Measurements from ENCODE around the gene NAMPT.

Gene NAMPT

DNA sequence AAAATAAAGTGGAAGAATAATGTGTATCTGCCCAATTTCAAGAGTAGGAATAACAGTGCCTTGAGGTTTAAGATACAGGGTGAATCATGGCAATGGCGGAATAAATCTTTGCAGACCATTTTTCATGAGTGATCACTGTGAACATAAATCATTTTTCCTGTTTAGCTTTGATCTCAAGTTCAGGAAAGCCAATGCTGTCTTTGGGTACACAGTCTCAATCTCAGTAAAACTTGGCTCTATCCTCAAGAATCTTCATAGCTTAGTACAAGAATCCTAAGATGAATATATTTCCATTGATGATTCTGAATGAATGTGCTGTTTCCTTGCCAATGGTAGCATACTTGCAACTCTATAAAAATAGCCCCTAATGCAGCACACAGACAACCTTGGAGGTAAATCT is 6.8 kb downstream of the NAMPT start:
- FAIRE-seq: no peak

DNA sequence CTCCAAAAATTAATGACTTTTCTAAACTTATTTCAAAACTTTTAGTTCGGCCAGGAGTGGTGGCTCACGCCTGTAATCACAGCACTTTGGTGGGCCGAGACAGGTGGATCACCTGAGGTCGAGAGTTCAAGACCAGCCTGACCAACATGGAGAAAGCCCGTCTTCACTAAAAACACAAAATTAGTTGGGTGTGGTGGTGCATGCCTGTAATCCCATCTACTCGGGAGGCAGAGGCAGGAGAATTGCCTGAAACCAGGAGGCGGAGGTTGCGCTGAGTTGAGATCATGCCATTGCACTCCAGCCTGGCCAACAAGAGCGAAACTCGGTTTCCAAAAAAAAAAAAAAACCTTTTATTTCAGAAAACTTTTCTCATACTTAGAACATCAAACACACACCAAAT is 8.3 kb downstream of the NAMPT start:
- FAIRE-seq: no peak

More for the DNA sequence above, 6.8 kb downstream of the NAMPT start:
- DNase-seq (ENCODE audit: insufficient read length, low spot score): no peak

DNA sequence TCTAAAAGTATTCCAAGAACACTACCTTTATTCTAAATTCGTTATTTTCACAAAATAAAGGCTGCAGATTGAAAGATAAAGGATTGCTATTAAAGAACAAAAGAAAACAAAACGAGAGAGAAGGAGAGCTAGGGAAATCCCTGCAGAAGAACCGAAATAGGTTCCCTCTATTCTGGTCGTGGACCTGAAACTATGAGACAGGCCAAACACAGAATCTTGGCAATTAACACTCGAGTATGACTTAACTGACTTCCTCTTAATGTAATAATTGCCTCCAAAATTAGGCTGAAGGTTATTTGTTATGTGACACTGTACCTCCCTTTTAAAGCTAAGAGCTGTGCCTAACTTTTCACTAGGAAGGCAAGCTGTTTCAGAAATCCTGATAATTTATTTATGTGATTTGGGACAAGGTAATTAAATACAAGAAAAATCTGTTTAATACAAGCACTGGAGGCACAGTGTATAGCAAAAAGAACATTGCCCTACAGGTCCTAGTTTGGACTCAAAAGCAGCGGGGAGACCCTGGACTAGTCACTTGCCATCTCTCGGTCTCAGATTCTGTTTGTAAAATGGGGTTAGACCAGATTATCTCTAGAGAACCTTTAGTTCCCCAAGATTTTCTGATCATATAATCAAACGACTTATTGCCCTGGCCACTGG is 11.6 kb downstream of the NAMPT start:
- DNase-seq (ENCODE audit: insufficient read length, low spot score): no peak
- peak; percentile 83 for FAIRE-seq

More for the DNA sequence above, 8.3 kb downstream of the NAMPT start:
- DNase-seq (ENCODE audit: insufficient read length, low spot score): no peak

DNA sequence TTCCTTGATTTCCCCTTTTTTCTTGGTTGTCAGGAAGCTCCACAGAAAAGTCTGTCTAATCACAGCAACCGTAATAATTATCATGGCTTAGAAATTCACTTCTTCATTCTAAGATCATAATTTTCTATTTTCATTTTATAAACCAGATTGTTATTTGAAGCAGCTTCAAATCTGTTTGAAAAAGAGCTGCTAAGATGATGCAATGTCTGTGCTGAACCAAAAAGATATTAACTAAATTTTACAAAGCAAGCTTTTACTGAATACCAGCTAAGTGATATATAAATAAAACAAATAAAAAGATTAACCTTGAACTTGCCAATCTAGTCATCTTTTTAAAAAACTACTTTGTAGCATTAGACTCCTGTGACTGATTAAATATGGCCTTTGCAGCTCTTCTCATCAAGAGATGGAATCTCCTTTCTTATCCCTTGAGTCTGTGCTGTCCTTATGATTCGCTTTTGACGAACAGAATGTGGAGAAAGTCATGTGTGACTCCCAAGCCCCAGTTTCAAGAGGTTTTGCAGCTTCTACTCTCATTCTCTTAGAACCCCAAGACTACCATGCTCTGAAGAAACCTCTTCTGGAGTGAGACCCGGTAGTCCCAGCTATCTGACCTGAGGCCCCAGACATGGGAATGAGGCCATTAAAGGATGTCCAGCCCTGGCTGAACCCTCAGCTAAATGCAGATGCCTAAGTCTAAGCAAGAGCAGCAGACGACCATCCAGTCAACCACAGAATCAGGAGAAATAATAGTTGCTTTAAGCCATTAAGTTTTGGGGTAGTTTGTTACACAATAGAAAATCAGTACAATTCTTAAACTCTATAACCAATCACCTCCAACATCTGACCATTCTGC is 14.4 kb downstream of the NAMPT start:
- DNase-seq (ENCODE audit: insufficient read length, low spot score) (no peak), FAIRE-seq (no peak)

DNA sequence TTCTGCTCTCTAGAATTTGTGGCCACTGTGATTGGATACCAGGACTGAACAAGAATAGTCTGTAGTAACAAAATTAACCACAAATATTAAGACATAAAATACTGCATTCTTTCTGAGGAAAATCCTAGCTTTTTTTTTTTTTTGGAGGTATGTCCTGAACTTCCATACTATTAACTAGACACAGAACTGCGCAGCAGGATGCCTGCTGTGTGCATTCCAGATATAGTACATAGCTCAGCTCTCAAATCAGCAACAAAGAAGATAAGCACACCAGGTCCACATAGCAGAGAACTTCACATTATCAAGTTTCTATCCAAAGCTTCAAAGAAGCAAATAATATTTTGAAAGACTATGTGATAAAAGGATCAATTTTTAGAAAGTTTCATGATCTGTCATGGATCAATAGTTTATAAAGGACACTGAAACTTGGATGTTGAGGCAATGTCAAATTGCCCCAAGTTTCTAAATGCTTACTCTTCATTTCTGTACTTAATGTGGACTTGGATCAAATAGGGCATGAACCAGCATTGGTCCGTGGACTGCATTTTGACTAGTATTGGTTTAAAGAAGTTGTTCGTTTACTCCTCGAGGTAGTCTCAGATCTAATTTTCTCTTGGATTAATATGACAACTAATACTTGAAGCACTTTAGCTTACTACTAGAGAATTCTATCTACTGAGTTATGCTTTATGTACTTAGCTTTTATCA is 15.4 kb downstream of the NAMPT start:
- no peak for FAIRE-seq
- DNase-seq (ENCODE audit: insufficient read length, low spot score): no peak

DNA sequence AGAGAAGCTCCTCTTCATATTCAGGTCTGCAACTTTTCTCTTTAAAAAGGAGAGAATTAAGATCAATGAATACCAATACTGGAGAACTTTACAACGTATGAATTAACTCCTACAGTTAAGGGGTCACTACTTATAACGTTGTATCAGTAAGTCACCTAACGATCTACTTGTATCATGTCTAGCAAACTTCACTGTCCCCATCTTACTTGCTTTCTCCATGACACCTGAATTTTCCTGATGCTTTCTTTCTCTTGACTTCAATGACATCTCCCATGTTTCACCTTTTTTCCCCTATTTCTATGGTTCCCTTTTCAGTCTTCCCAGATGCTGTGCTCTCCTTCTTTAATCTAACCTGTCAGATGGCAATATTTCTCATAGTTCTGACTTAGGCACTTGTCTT is 19.6 kb downstream of the NAMPT start:
- FAIRE-seq: no peak

DNA sequence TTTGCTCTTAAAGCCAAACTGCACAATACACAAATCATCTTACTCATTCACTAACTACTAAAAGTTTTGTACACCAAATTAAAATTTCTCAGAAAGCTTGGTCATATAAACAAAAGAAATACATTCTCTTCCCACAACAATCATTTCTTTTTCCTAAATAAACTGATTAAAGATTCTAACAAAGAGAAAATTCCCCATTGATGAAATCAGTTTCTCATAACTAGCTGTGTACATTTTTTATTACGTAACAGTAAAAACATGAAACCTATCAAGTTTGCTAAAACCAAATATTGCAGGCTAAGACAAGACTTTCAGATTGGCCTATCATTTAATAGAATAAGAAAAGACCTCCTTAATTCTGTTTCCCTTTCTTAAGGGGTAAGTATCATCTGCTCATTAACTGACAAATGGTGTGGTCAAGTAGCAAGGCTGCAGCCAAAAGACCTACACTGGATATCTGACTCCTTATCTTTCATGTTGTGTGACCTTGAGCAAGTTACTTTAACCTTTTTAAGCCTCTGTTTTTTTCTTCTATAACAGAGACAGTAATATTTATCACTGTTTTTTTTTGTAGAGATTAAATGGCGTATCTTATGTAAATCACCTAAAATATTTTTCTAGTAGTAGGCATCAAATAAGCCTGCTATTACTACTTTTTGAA is 22.4 kb downstream of the NAMPT start:
- DNase-seq (ENCODE audit: insufficient read length, low spot score) (no peak), FAIRE-seq (no peak)

More for the DNA sequence above, 19.6 kb downstream of the NAMPT start:
- no peak for DNase-seq (ENCODE audit: insufficient read length, low spot score)

DNA sequence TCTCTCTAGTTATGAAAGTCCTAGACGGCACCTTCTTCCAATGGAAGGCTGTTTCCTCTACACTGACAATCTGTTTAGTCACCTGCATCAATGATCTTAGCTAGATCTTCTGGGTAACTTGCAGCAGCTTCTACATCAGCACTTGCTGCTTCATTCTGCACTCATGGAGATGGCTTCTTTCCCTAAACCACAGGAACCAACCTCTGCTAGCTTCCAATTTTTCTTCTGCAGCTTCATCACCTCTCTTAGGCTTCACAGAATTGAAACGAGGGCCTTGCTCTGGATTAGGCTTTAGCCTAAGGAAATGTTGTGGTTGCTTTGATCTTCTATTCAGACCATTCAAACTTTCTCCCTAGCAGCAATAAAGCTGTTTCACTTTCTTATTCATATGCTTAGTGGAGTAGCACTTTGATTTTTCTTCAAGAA is 24.6 kb downstream of the NAMPT start:
- FAIRE-seq (peak; percentile 89), DNase-seq (ENCODE audit: insufficient read length, low spot score) (no peak)

DNA sequence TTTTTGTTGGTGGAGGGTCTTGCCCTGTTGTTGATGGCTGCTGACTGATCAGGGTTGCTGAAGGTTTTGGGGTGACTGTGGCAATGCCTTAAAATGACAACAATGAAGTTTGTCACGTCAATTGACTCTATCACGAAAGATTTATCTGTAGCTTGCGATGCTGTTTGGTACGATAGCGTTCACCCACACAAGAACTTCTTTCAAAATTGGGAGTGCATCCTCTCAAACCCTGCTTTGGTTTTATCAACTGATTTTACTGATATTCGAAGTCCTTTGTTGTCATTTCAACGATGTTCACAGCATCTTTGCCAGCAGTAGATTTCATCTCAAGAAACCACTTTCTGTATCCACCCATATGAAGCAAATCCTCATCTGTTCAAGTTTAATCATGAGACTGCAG is 26.0 kb downstream of the NAMPT start:
- FAIRE-seq: no peak
- no peak for DNase-seq (ENCODE audit: insufficient read length, low spot score)

DNA sequence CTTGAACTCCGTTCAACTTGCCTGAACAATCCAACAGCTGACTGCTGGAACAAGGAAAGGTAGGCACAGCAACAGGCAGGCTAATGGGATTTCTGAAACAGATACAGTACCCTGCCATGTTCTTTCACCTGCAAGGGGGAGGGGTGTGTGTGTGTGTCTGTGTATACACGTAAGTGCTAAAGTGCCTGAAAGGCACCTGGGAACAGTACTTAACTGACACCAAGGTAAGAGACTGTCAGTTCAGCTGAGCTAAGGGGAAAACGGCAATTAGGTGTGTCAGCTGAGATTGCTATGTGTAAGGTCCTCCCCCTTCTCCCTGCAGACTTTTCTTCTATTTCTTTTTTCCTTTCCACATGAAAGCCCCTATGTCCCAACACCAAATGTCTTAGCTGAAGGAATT is 27.0 kb downstream of the NAMPT start:
- no peak for FAIRE-seq
- no peak for DNase-seq (ENCODE audit: insufficient read length, low spot score)

DNA sequence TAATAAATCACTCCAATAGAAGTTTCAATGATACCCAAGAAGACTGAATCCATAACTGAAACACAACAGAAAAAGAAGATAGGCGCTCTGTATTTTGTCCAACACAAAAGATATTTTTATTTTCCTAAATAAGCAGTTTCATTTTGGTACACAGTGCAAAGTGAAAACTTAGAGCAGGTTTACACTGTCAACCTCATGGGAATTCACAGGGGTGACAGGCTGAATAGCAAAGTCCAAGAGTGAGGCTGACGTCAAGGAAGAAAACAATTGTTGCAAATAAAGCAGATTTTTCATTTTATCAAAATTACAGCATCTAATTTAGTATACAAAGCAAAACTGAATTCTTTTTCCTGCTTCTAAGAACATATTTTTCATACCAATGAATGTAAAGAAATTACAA is 28.6 kb downstream of the NAMPT start:
- no peak for DNase-seq (ENCODE audit: insufficient read length, low spot score)
- FAIRE-seq: no peak

DNA sequence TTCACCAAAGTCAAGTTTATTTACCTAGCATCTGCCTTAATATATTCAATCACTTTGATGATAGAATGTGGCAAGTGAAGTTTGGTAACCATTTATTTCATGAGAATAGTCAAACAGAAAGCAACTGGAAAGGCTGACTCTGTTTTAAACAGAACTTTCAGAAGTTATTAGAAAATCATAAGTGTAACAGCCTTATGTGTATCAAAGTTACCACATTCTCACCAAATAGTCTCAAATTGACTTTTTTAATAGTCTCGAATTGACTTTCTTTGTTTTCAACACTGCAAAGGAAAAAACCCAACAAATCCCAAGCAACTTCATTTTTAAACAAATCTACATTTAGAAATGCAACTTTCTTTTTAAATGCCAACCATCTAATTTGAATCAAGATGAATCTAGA is 29.5 kb downstream of the NAMPT start:
- FAIRE-seq (peak; percentile 66), DNase-seq (ENCODE audit: insufficient read length, low spot score) (no peak)

DNA sequence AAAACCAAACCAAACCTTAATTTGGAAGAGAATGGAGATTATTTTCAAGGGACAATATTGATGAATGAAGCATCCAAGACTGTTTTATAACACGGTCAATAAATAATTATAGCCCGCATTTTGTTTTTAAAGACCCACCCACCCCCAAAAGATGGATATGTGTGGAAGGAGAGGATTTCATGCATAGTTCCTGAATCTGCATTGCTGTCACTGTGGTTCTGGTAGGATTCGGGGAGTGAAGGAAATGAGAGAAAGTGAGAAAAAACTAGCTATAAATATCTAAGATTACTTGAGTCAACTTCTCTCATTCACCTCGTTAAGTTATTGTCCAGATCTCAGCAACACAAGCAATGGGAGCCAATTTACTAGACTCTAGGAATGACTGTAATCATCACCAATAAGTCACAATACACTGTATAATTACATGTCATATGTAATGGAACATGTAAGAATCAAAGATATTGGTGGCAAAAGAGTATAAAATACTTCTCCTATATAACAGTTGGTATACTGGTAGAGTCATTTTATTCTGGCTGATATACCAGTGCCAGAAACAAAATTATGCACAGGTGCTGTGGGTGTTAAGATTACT is 30.2 kb downstream of the NAMPT start:
- DNase-seq (ENCODE audit: insufficient read length, low spot score) (no peak), FAIRE-seq (no peak)

DNA sequence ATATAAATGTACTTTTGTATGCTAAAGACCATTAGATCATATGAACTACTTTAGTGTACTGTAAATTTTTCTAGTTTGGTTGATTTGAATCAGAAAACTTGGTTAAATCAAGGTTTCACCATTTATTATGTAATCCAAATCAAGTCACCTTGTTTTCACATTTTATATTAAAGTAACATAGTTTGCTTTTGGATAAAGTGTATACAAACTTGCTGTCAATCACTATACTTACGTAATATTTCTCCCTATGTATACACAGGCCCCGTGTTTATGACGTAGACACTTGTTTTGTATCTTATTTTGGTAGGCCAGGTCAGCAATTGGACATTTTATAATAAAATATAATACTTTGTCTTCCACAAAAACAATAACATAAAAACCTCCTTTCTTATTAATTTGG is 32.2 kb downstream of the NAMPT start:
- DNase-seq (ENCODE audit: insufficient read length, low spot score) (no peak), FAIRE-seq (no peak)

DNA sequence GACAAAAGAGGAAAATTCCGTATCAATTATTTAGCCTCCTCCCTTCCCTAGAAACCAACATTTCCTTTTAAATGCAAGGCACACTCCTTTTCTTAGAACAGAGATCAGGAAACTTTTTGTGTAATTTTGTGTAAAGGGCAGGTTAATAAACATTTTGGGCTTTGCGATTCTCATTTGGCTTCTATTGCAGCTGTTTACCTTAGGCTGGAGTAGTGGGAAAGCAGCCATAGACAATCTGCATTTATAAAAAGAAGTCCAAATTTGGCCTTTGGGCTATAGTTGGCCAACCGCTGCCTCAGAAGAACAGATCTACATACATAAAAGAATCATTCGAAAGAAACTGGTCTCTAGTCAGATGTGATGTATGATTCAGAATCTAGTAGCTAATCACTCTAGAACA is 35.3 kb downstream of the NAMPT start:
- no peak for FAIRE-seq
- DNase-seq (ENCODE audit: insufficient read length, low spot score): no peak

DNA sequence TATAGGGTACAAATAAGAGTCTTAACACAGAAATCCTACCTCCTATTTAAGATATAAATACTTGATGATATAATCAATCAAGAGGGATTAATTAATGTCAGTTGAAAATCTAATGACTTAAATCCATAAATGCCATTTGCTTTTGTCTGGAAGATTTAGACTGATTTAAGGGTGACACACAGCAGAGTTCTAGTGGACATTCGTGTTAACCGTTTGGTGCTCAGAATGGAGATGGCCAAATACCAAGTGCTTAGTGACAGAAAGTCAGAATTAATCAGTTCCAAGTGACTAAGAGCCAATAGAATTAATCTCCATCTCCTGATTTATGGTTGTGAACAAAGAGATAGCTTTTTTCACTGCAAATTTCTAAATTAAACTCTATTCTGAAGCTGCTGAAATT is 36.2 kb downstream of the NAMPT start:
- no peak for DNase-seq (ENCODE audit: insufficient read length, low spot score)
- FAIRE-seq: no peak

DNA sequence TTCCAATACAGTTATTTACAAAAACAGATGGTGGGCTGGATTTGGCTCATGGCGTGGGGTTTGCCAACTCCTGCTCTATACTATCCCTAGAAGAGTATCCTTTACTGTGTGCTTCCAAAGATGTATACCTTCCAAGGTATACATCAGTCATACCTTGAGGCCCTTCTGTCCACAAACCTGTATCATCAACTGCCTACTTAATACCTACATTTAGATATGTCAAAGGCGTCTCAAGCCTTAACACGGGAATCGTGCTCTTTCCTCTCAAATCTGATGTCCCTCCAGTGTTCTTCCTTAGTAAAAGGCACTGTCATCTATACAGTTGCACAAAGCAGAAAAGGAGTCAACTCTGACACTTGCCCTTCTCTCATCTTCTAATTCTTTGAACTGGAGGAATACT is 36.9 kb downstream of the NAMPT start:
- no peak for FAIRE-seq
- no peak for DNase-seq (ENCODE audit: insufficient read length, low spot score)

DNA sequence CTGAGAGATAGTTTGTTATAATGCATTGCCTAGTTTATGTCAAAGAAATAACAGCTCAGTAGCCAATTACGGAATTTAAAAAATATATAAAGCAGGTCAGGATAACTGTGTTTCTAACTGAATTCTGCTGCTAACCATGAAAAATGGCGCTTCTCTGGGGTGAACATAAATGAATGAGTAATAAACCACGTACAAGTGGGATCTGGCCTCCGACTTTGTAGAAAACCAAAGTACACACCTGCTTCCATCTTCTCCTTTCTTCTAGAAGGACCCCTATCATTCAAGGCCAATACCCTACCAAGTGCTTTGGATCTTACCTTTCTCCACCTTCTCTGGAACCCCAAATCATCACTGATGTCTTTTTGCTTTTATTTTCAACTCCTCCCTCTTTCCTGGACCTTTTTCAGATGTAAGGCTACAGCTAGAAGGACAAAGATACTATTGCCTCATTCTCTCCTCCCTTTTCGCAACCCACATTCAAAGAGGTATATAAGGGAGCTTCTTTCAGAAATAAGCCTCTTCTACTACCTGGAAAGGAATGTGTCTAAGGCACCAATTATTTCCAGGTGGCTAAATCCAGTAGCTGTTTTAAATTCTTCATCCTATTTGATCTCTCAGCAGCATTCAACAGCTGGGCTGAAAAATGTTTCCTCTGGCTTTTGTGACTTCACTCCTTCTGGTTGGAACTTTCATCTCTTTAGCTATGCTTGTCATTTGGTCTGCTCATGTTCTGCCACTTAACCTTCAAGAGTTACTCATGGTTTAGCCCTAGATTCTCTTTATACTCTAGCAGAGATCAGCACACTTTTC is 37.7 kb downstream of the NAMPT start:
- DNase-seq (ENCODE audit: insufficient read length, low spot score) (no peak), FAIRE-seq (no peak)

DNA sequence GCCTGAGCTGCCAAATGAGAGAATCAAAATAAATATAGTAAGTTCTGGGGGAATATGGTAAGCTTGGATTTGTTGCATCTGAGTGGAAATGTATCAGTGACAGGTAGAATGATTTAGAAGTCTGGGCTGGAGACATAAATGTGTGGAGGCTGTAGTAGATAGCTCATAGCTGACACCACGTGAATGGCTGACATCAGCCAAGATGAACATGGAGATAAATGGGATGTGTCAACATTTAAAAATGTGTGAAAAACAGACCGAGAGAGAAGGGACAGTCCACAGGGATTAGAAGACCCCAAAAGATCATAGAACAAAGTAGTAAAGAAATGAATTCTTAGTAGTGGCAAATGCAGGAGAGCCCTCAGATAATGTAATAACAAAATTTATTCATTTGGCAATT is 40.9 kb downstream of the NAMPT start:
- no peak for FAIRE-seq
- DNase-seq (ENCODE audit: insufficient read length, low spot score): no peak

DNA sequence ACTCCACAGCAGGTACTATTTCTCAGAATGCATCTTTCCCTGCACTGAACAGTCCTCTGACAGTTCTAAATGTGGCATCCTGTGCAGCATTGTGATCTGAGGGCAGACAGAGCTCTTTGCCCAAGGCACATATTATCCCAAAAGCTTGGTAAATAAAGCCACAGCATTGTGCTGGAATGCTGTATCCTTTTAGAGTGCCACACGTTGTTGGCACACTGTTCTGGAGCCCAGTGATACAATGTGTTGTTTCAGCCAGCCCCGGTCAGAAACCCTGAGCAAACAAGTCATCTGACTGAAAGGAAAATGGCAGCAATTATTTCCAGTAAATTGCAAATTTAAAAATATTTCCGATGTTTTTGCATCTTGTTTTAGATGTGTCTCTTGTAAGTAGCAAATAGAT is 45.4 kb downstream of the NAMPT start:
- DNase-seq (ENCODE audit: insufficient read length, low spot score) (no peak), FAIRE-seq (no peak)

Data from GM19239 (cell line).